ENCODE data around the gene IRAK1. TPM values are rescaled to one million over a fixed set of nuclear protein-coding genes. Genes with fewer than 3 reads are reported as not detected.

The IRAK1 gene
- total RNA-seq, 2 donors from 2014 or later = 136 to 258 TPM

GRCh38 chrX:154033848-154034247 lies 14.1 kb upstream of the IRAK1 start:
- ATAC-seq (no peak), DNase-seq (ENCODE audit: low spot score) (no peak)
- Mint-ChIP-seq H3K36me3 (no peaks in the 10 kb centered on the region), H3K27me3 (peaks cover 0 to 2% of the 10 kb centered on the region in 2 donors), H3K4me1 (ENCODE audit: low read depth in 2 of 2) (peaks cover 9 to 15% of the 10 kb centered on the region in 2 donors), H3K4me3 (no peak overlapping the region), H3K9me3 (no peaks in the 10 kb centered on the region), H3K27ac (no peak overlapping the region)

DNA sequence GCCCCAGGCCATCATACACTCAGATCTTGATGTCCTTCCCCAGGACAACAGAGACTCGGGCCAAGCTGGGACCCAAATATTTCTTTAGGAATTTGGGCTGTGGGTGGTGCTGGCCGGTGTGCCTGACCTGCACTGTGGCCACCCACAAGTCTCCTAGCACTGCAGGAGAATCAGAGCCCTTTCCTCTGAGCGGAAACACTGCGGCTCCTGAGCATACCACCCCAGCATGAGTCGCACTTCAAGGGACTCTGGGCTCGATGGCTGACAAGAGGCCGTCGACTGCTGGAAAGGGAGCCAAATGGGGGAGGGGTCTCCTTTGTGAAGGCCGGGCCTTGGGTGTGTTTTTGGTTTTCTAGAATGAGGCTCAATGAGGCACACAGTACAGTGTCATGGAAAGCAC lies 13.0 kb upstream of the IRAK1 start:
- Mint-ChIP-seq H3K4me1 (ENCODE audit: low read depth in 2 of 2) (peaks cover 9 to 14% of the 10 kb centered on the region in 2 donors), H3K4me3 (no peak overlapping the region), H3K36me3 (no peaks in the 10 kb centered on the region), H3K27ac (no peak overlapping the region), H3K9me3 (no peaks in the 10 kb centered on the region), H3K27me3 (peaks cover 0 to 6% of the 10 kb centered on the region in 2 donors)
- ATAC-seq = no peak
- DNase-seq (ENCODE audit: low spot score) = no peak

- ATAC-seq = no peak
- no peak overlapping the region for H3K27ac Mint-ChIP-seq
These were observed 12.5 kb upstream of the IRAK1 start for GRCh38 chrX:154032160-154032559.

GRCh38 chrX:154030715-154031305 lies 11.1 kb upstream of the IRAK1 start:
- Mint-ChIP-seq H3K4me1 (ENCODE audit: low read depth in 2 of 2) (peaks cover under 1 to 7% of the 10 kb centered on the region in 2 donors), H3K27ac (no peak overlapping the region), H3K27me3 (peaks cover 0 to 6% of the 10 kb centered on the region in 2 donors), H3K4me3 (no peak overlapping the region), H3K36me3 (no peaks in the 10 kb centered on the region), H3K9me3 (no peaks in the 10 kb centered on the region)
- DNase-seq (ENCODE audit: low spot score) (no peak), ATAC-seq (no peak)

More at GRCh38 chrX:154032160-154032559, 12.5 kb upstream of the IRAK1 start:
- DNase-seq (ENCODE audit: low spot score) = no peak
- H3K36me3 Mint-ChIP-seq = no peaks in the 10 kb centered on the region
- no peaks in the 10 kb centered on the region for H3K9me3 Mint-ChIP-seq
- no peak overlapping the region for H3K4me3 Mint-ChIP-seq
- peaks cover 0 to 6% of the 10 kb centered on the region in 2 donors for H3K27me3 Mint-ChIP-seq
- peaks cover 9 to 14% of the 10 kb centered on the region in 2 donors for H3K4me1 Mint-ChIP-seq (ENCODE audit: low read depth in 2 of 2)

GRCh38 chrX:154030266-154030665 lies 10.6 kb upstream of the IRAK1 start:
- peaks cover 0 to 7% of the 10 kb centered on the region in 2 donors for H3K4me1 Mint-ChIP-seq (ENCODE audit: low read depth in 2 of 2)
- no peak for DNase-seq (ENCODE audit: low spot score)
- no peaks in the 10 kb centered on the region for H3K9me3 Mint-ChIP-seq
- no peaks in the 10 kb centered on the region for H3K36me3 Mint-ChIP-seq
- H3K27ac Mint-ChIP-seq = no peak overlapping the region
- no peak overlapping the region for H3K4me3 Mint-ChIP-seq
- peaks cover 0 to 8% of the 10 kb centered on the region in 2 donors for H3K27me3 Mint-ChIP-seq
- no peak for ATAC-seq

GRCh38 chrX:154029439-154029838 lies 9.7 kb upstream of the IRAK1 start:
- DNase-seq (ENCODE audit: low spot score) = no peak
- H3K27ac Mint-ChIP-seq = no peak overlapping the region
- peaks cover 0 to 4% of the 10 kb centered on the region in 2 donors for H3K4me1 Mint-ChIP-seq (ENCODE audit: low read depth in 2 of 2)
- no peaks in the 10 kb centered on the region for H3K36me3 Mint-ChIP-seq
- no peak overlapping the region for H3K4me3 Mint-ChIP-seq
- ATAC-seq = no peak
- H3K27me3 Mint-ChIP-seq = peaks cover 0 to 8% of the 10 kb centered on the region in 2 donors
- H3K9me3 Mint-ChIP-seq = no peaks in the 10 kb centered on the region

GRCh38 chrX:154028502-154029184 lies 8.9 kb upstream of the IRAK1 start:
- no peak for DNase-seq (ENCODE audit: low spot score)
- Mint-ChIP-seq H3K4me1 (ENCODE audit: low read depth in 2 of 2) (peaks cover 0 to 4% of the 10 kb centered on the region in 2 donors), H3K36me3 (no peaks in the 10 kb centered on the region), H3K4me3 (no peak overlapping the region), H3K9me3 (no peaks in the 10 kb centered on the region), H3K27me3 (peaks cover 0 to 8% of the 10 kb centered on the region in 2 donors), H3K27ac (peak overlapping the region; percentile 16 to 67)
- no peak for ATAC-seq

GRCh38 chrX:154027986-154028385 lies 8.3 kb upstream of the IRAK1 start:
- H3K9me3 Mint-ChIP-seq = no peaks in the 10 kb centered on the region
- H3K4me3 Mint-ChIP-seq = no peak overlapping the region
- DNase-seq (ENCODE audit: low spot score) (no peak), ATAC-seq (no peak)
- no peaks in the 10 kb centered on the region for H3K36me3 Mint-ChIP-seq
- H3K4me1 Mint-ChIP-seq (ENCODE audit: low read depth in 2 of 2) = peaks cover 0 to 4% of the 10 kb centered on the region in 2 donors
- peaks cover 0 to 8% of the 10 kb centered on the region in 2 donors for H3K27me3 Mint-ChIP-seq
- H3K27ac Mint-ChIP-seq = peak overlapping the region; percentile 16 to 67

GRCh38 chrX:154027022-154027402 lies 7.3 kb upstream of the IRAK1 start:
- DNase-seq (ENCODE audit: low spot score) = no peak
- H3K9me3 Mint-ChIP-seq = no peaks in the 10 kb centered on the region
- no peaks in the 10 kb centered on the region for H3K36me3 Mint-ChIP-seq

GRCh38 chrX:154026136-154027021 lies 6.7 kb upstream of the IRAK1 start:
- Mint-ChIP-seq H3K4me3 (no peak overlapping the region), H3K27ac (no peak overlapping the region), H3K4me1 (ENCODE audit: low read depth in 2 of 2) (peaks cover 0 to 4% of the 10 kb centered on the region in 2 donors), H3K9me3 (no peaks in the 10 kb centered on the region), H3K27me3 (peaks cover 0 to 8% of the 10 kb centered on the region in 2 donors), H3K36me3 (no peaks in the 10 kb centered on the region)
- ATAC-seq (peak in 1 of 2 donors; percentile 22), DNase-seq (ENCODE audit: low spot score) (no peak)

More at GRCh38 chrX:154027022-154027402, 7.3 kb upstream of the IRAK1 start:
- Mint-ChIP-seq H3K27ac (no peak overlapping the region), H3K4me3 (no peak overlapping the region), H3K27me3 (peaks cover 0 to 8% of the 10 kb centered on the region in 2 donors), H3K4me1 (ENCODE audit: low read depth in 2 of 2) (peaks cover 0 to 4% of the 10 kb centered on the region in 2 donors)
- no peak for ATAC-seq

- no peaks in the 10 kb centered on the region for H3K36me3 Mint-ChIP-seq
- peaks cover 0 to 8% of the 10 kb centered on the region in 2 donors for H3K4me1 Mint-ChIP-seq (ENCODE audit: low read depth in 2 of 2)
- H3K9me3 Mint-ChIP-seq = no peaks in the 10 kb centered on the region
- H3K27ac Mint-ChIP-seq = no peak overlapping the region
- H3K27me3 Mint-ChIP-seq = peaks cover 0 to 8% of the 10 kb centered on the region in 2 donors
- DNase-seq (ENCODE audit: low spot score) = no peak
- ATAC-seq = no peak
- no peak overlapping the region for H3K4me3 Mint-ChIP-seq
These were observed 5.5 kb upstream of the IRAK1 start for GRCh38 chrX:154025230-154025629.

DNA sequence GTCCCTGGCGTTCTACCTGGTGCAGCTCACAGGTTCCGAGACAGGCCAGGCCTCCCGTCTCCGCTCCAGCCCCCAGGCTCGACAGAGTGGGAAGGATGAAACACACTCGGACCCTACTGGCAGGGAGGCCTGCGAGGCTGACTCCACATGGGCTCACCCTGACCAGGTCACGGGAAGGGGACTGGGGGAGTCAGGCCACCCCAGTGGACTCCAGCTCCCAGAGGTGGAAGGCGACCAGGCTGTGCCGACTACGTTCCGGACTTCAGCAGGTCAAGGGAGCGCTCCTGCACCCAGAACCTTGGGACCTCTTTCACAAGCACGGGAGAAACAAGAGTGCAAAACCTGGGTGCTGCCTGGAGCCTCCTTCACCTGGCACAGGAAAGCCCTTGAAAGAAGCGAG lies 4.6 kb upstream of the IRAK1 start:
- Mint-ChIP-seq H3K4me1 (ENCODE audit: low read depth in 2 of 2) (peaks cover 0 to 8% of the 10 kb centered on the region in 2 donors), H3K4me3 (no peak overlapping the region), H3K36me3 (no peaks in the 10 kb centered on the region), H3K9me3 (no peaks in the 10 kb centered on the region), H3K27me3 (peaks cover 0 to 8% of the 10 kb centered on the region in 2 donors), H3K27ac (no peak overlapping the region)
- no peak for DNase-seq (ENCODE audit: low spot score)
- ATAC-seq = no peak

DNA sequence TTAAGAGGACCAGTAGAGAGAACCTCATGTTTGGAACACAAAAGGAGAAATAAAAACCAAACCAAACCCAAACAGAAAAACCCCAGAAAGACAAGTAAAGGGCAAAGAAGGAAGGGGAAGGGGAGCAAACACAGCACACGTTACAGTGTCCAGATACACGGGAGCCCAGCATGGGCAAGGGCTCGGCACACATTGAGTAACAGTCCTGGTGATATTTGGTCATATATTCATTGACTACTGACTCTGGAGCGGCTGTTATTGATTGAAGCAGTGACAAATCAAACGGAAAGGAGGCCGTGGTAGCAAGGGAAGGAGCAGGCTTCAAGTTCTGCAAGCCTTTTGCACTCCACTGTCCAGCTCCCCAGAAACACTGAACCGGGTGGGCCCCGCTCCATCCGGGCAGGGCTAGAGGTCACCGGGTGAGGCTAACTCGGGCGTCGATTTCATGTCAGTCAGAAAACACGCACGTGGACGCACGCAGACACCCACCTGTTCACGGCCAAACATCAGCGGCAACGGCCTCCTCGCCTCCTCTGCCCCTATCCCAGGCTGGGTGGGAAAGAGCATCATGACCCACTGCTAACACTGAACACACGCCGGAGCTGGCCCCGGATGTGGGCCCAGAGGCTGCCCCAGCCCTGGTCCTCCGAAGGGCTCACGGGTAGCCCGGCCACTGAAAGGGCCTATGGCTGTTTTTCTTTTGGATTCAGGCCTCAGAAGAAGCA lies 3.7 kb upstream of the IRAK1 start:
- H3K27ac Mint-ChIP-seq = peak overlapping the region; percentile 13 to 69
- no peaks in the 10 kb centered on the region for H3K36me3 Mint-ChIP-seq
- ATAC-seq = no peak
- no peaks in the 10 kb centered on the region for H3K9me3 Mint-ChIP-seq
- H3K4me1 Mint-ChIP-seq (ENCODE audit: low read depth in 2 of 2) = peaks cover 0 to 9% of the 10 kb centered on the region in 2 donors
- no peak overlapping the region for H3K4me3 Mint-ChIP-seq
- peaks cover 0 to 8% of the 10 kb centered on the region in 2 donors for H3K27me3 Mint-ChIP-seq
- no peak for DNase-seq (ENCODE audit: low spot score)
